Measurements from ENCODE around the gene TFR2.

Gene TFR2

DNA sequence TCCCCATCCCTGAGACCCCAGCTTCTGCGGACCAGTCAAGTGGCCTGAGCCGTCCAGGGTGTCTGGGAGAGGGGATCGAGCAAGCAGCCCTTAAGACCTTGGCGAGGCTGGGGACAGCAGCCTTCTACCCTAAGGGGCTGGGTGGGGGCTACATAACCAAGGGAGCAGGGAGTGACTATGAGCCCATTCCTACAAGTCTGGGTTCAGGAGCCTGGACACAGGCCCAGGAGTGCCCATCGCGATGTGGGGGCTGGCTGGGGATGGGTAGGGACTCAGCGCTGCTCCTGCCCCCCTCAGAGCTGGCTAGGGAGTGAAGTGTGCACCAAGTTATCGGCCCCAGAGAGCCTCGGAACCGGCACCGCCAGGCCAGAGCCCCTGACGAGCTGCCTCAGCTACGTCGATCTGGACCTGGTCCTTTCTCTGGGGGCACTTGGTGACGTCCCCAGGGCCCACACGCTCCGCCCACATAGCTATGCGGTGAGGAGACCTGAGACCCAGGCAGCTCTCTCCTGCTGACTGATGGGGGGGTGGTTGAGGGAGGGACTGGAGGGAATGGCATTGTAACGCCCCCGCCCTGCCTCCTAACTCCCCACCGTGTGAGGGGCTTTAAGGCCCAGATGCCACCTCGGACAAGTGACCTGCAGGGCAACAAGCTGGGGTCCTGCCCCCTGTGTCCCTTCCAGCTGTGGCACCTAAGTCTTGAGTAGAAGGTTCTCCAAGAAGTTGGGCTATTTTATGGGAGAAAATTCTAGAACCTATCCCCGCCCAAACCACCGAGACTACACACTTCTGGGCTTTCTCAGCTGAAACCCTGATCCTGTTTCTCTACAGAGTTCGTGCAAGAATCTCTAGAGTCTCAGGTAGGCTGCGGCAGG, 70.2 kb downstream of the TFR2 start:
- no peak for DNase-seq

Data from 8988T (cell line).